ENCODE data around the gene UAP1L1. TPM values are rescaled to one million over a fixed set of nuclear protein-coding genes. Genes with fewer than 3 reads are reported as not detected.
"Not testable (repeated sequence)": the region's sequence is repeated elsewhere in the genome, so short reads cannot be mapped to it uniquely, and the experiment has no call there.

The UAP1L1 gene
- total RNA-seq, 1 donor from 2014 or later = 2.9 TPM

GRCh38 chr9:137115394-137116026 is 38.2 kb downstream of the UAP1L1 start:
- Mint-ChIP-seq H3K36me3 (ENCODE audit: low read depth) (no peaks in the 10 kb centered on the region), H3K4me1 (no peaks in the 10 kb centered on the region), H3K27me3 (ENCODE audit: low read depth) (peaks cover 17% of the 10 kb centered on the region), H3K4me3 (no peak overlapping the region), H3K9me3 (no peaks in the 10 kb centered on the region), H3K27ac (ENCODE audit: unreplicated experiment) (no peak overlapping the region)
- DNase-seq (ENCODE audit: low read depth, low spot score) = no peak
- no peak for TF ChIP-seq CTCF (conservative IDR thresholded peaks at IDR 0.05)

GRCh38 chr9:137116027-137116507 is 38.8 kb downstream of the UAP1L1 start:
- Mint-ChIP-seq H3K27me3 (ENCODE audit: low read depth) (peaks cover 17% of the 10 kb centered on the region), H3K4me3 (peak overlapping the region; percentile 54), H3K27ac (ENCODE audit: unreplicated experiment) (no peak overlapping the region), H3K36me3 (ENCODE audit: low read depth) (no peaks in the 10 kb centered on the region), H3K9me3 (no peaks in the 10 kb centered on the region), H3K4me1 (no peaks in the 10 kb centered on the region)
- no peak for TF ChIP-seq CTCF (conservative IDR thresholded peaks at IDR 0.05)
- DNase-seq (ENCODE audit: low read depth, low spot score) = no peak

- no peak overlapping the region for H3K27ac Mint-ChIP-seq (ENCODE audit: unreplicated experiment)
- TF ChIP-seq CTCF (conservative IDR thresholded peaks at IDR 0.05) = no peak
- no peak for DNase-seq (ENCODE audit: low read depth, low spot score)
- H3K4me1 Mint-ChIP-seq = no peaks in the 10 kb centered on the region
- H3K9me3 Mint-ChIP-seq = no peaks in the 10 kb centered on the region
- no peaks in the 10 kb centered on the region for H3K36me3 Mint-ChIP-seq (ENCODE audit: low read depth)
- peaks cover 17% of the 10 kb centered on the region for H3K27me3 Mint-ChIP-seq (ENCODE audit: low read depth)
- H3K4me3 Mint-ChIP-seq = peak overlapping the region; percentile 54
These were observed 39.4 kb downstream of the UAP1L1 start for GRCh38 chr9:137116728-137117127.

- H3K4me3 Mint-ChIP-seq = no peak overlapping the region
- no peaks in the 10 kb centered on the region for H3K9me3 Mint-ChIP-seq
- no peak for TF ChIP-seq CTCF (conservative IDR thresholded peaks at IDR 0.05)
- H3K27ac Mint-ChIP-seq (ENCODE audit: unreplicated experiment) = no peak overlapping the region
- peaks cover 17% of the 10 kb centered on the region for H3K27me3 Mint-ChIP-seq (ENCODE audit: low read depth)
- DNase-seq (ENCODE audit: low read depth, low spot score) = no peak
- no peaks in the 10 kb centered on the region for H3K36me3 Mint-ChIP-seq (ENCODE audit: low read depth)
- no peaks in the 10 kb centered on the region for H3K4me1 Mint-ChIP-seq
These were observed 40.0 kb downstream of the UAP1L1 start for GRCh38 chr9:137117269-137117731.

- not testable (repeated sequence) for H3K9me3 Mint-ChIP-seq; H3K27ac Mint-ChIP-seq (ENCODE audit: unreplicated experiment); H3K36me3 Mint-ChIP-seq (ENCODE audit: low read depth); H3K4me1 Mint-ChIP-seq; H3K4me3 Mint-ChIP-seq; DNase-seq (ENCODE audit: low read depth, low spot score)
- peaks cover 14% of the 10 kb centered on the region for H3K27me3 Mint-ChIP-seq (ENCODE audit: low read depth)
These were observed 40.8 kb downstream of the UAP1L1 start for GRCh38 chr9:137118092-137118603.

GRCh38 chr9:137121927-137122795 is 44.8 kb downstream of the UAP1L1 start:
- not testable (repeated sequence) for H3K27me3 Mint-ChIP-seq (ENCODE audit: low read depth)

GRCh38 chr9:137122796-137123467 is 45.6 kb downstream of the UAP1L1 start:
- DNase-seq (ENCODE audit: low read depth, low spot score); H3K36me3 Mint-ChIP-seq (ENCODE audit: low read depth); H3K4me3 Mint-ChIP-seq; H3K27me3 Mint-ChIP-seq (ENCODE audit: low read depth); H3K27ac Mint-ChIP-seq (ENCODE audit: unreplicated experiment); H3K9me3 Mint-ChIP-seq: not testable (repeated sequence)
- peaks cover 13% of the 10 kb centered on the region for H3K4me1 Mint-ChIP-seq

More at GRCh38 chr9:137121927-137122795, 44.8 kb downstream of the UAP1L1 start:
- H3K9me3 Mint-ChIP-seq; H3K4me1 Mint-ChIP-seq; H3K27ac Mint-ChIP-seq (ENCODE audit: unreplicated experiment); H3K36me3 Mint-ChIP-seq (ENCODE audit: low read depth); DNase-seq (ENCODE audit: low read depth, low spot score): not testable (repeated sequence)
- peak overlapping the region; percentile 39 for H3K4me3 Mint-ChIP-seq
